ENCODE results near the gene RABGAP1L. TPM values are rescaled to one million over a fixed set of nuclear protein-coding genes. Genes with fewer than 3 reads are reported as not detected.
"Not testable (repeated sequence)": the region's sequence is repeated elsewhere in the genome, so short reads cannot be mapped to it uniquely, and the experiment has no call there.

Gene RABGAP1L
- total RNA-seq, 1 donor from 2014 or later: 83.9 TPM

GRCh38 chr1:174407665-174408064 lies 248.3 kb downstream of the RABGAP1L start:
- no peak for ATAC-seq
- intact Hi-C loops (cut with DNase I): no loop called here

GRCh38 chr1:174408146-174408545 lies 248.8 kb downstream of the RABGAP1L start:
- no peaks in the 10 kb centered on the region for H3K27me3 ChIP-seq (ENCODE audit: low read depth)
- ATAC-seq: no peak
- no peak for TF ChIP-seq CTCF (IDR thresholded peaks at IDR 0.05)
- H3K9me3 ChIP-seq: no peaks in the 10 kb centered on the region
- no peak overlapping the region for H3K4me3 ChIP-seq
- H3K27ac ChIP-seq: no peak overlapping the region
- intact Hi-C loops (cut with DNase I): no loop called here
- no peak for DNase-seq
- H3K36me3 ChIP-seq: no peaks in the 10 kb centered on the region
- H3K4me1 ChIP-seq: no peaks in the 10 kb centered on the region

More at GRCh38 chr1:174407665-174408064, 248.3 kb downstream of the RABGAP1L start:
- no peak for TF ChIP-seq CTCF (IDR thresholded peaks at IDR 0.05)
- DNase-seq: no peak
- H3K9me3 ChIP-seq: no peaks in the 10 kb centered on the region
- no peak overlapping the region for H3K27ac ChIP-seq
- no peak overlapping the region for H3K4me3 ChIP-seq
- H3K4me1 ChIP-seq: no peaks in the 10 kb centered on the region
- H3K36me3 ChIP-seq: no peaks in the 10 kb centered on the region
- no peaks in the 10 kb centered on the region for H3K27me3 ChIP-seq (ENCODE audit: low read depth)

GRCh38 chr1:174409801-174410200 lies 250.5 kb downstream of the RABGAP1L start:
- intact Hi-C loops (cut with DNase I); H3K9me3 ChIP-seq; H3K36me3 ChIP-seq; DNase-seq; H3K4me1 ChIP-seq; H3K27ac ChIP-seq; ATAC-seq; H3K4me3 ChIP-seq; H3K27me3 ChIP-seq (ENCODE audit: low read depth): not testable (repeated sequence)

GRCh38 chr1:174413632-174414031 lies 254.3 kb downstream of the RABGAP1L start:
- Histone ChIP-seq H3K27me3 (ENCODE audit: low read depth) (no peaks in the 10 kb centered on the region), H3K4me3 (no peak overlapping the region), H3K4me1 (no peaks in the 10 kb centered on the region), H3K9me3 (no peaks in the 10 kb centered on the region), H3K36me3 (no peaks in the 10 kb centered on the region), H3K27ac (no peak overlapping the region)
- DNase-seq: no peak
- TF ChIP-seq CTCF (IDR thresholded peaks at IDR 0.05): no peak
- ATAC-seq: no peak
- intact Hi-C loops (cut with DNase I): no loop called here

- intact Hi-C loops (cut with DNase I): no loop called here
- H3K27ac ChIP-seq: no peak overlapping the region
- no peaks in the 10 kb centered on the region for H3K4me1 ChIP-seq
- no peaks in the 10 kb centered on the region for H3K9me3 ChIP-seq
- H3K27me3 ChIP-seq (ENCODE audit: low read depth): no peaks in the 10 kb centered on the region
- ATAC-seq (no peak), DNase-seq (no peak)
- TF ChIP-seq CTCF (IDR thresholded peaks at IDR 0.05): no peak
- H3K4me3 ChIP-seq: no peak overlapping the region
- H3K36me3 ChIP-seq: no peaks in the 10 kb centered on the region
These were observed 254.9 kb downstream of the RABGAP1L start for GRCh38 chr1:174414203-174414602.

- ATAC-seq (no peak), DNase-seq (no peak)
- no peak for TF ChIP-seq CTCF (IDR thresholded peaks at IDR 0.05)
- Histone ChIP-seq H3K9me3 (no peaks in the 10 kb centered on the region), H3K27me3 (ENCODE audit: low read depth) (no peaks in the 10 kb centered on the region), H3K4me1 (no peaks in the 10 kb centered on the region), H3K4me3 (no peak overlapping the region), H3K27ac (no peak overlapping the region), H3K36me3 (no peaks in the 10 kb centered on the region)
- intact Hi-C loops (cut with DNase I): no loop called here
These were observed 256.2 kb downstream of the RABGAP1L start for GRCh38 chr1:174415506-174415905.
